Adrenal gland (tissue), 12 donors: Measurements from ENCODE around the gene RALGPS1. TPM values are rescaled to one million over a fixed set of nuclear protein-coding genes. Genes with fewer than 3 reads are reported as not detected.

Experiments
- DNase-seq, 7 donors: peaks; one replicate each; pipeline ENCODE4 v3.0.0-alpha.2; 2019 to 2020
- H3K27ac ChIP-seq, 5 donors: fragments of 200-600 bp; sonication (generic) in 4 of 5; 1 replicate in 3 of 5; 2 replicates in 2 of 5; pipeline versions ENCODE4 v1.5.1 to v1.8.0; 2016 to 2020; ENCODE audit warnings: mild to moderate bottlenecking in 1 of 5
- H3K27me3 ChIP-seq: fragments of 200-600 bp; 2 replicates; pipeline ENCODE4 v1.8.0; 2021
- H3K36me3 ChIP-seq, 2 donors: fragments of 200-600 bp; replicated peaks in 1 of 2; 1 replicate in 1 of 2; 2 replicates in 1 of 2; pipeline versions ENCODE4 v1.5.1 to v1.8.0; 2018 to 2022
- H3K4me1 ChIP-seq, 2 donors: fragments of 200-600 bp; replicated peaks in 1 of 2; 1 replicate in 1 of 2; 2 replicates in 1 of 2; pipeline versions ENCODE4 v1.5.1 to v1.8.0; 2018 to 2021
- H3K4me3 ChIP-seq, 4 donors: fragments of 200-600 bp; sonication (generic) in 3 of 4; one replicate each; pipeline ENCODE4 v1.5.1; 2016 to 2018
- H3K9me3 ChIP-seq, 3 donors: fragments of 200-600 bp; sonication (generic) in 1 of 3; replicated peaks in 1 of 3; 1 replicate in 2 of 3; 2 replicates in 1 of 3; pipeline versions ENCODE4 v1.5.1 to v1.8.0; 2016 to 2021
- CTCF ChIP-seq, 6 experiments: fragments of 450-650 bp in 4 of 6; fragments of 200-600 bp in 2 of 6; sonication (generic) in 1 of 6; IDR thresholded peaks; 1 replicate in 5 of 6; 2 replicates in 1 of 6; pipeline versions ENCODE4 v1.5.1 to v1.8.0; 2016 to 2021; ENCODE audit warnings: antibody characterized with exemption in 6 of 6, mild to moderate bottlenecking in 2 of 6, moderate library complexity in 1 of 6
- POLR2A ChIP-seq, 2 donors: fragments of 450-650 bp; IDR thresholded peaks; one replicate each; pipeline ENCODE4 v1.6.1; 2017; ENCODE audit warnings: antibody characterized with exemption in 2 of 2, mild to moderate bottlenecking in 2 of 2, moderate library complexity in 1 of 2
- WGBS, 4 donors: extraction: QIAGEN DNeasy Blood & Tissue Kit in 2 of 4; methylation state at CpG; one replicate each; pipeline versions ENCODE4 v1.1.5 to v1.1.7; 2013 to 2017; 5-methylcytosine and 5-hydroxymethylcytosine counted together
- intact Hi-C, 2 donors: fragments of 100-400 bp; cut with DNase I; formaldehyde crosslinking; loops; one replicate each; pipeline versions ENCODE4 v1.14.1 to v1.15.0; 2022 to 2023
- polyA plus RNA-seq, 3 donors: library from polyadenylated mRNA; stranded (reverse); fragments of 200-250 nt in 2 of 3; fragments of 350-450 nt in 1 of 3; fragmentation: Illumina TruSeq in 1 of 3; extraction: RNeasy Lipid Tissue Mini Kit (QIAGEN cat#74804) in 1 of 3; gene quantifications; one replicate each; pipeline ENCODE4 v1.2.3, GENCODE V29; 2013 to 2014
- total RNA-seq, 9 donors: library from RNA; depleted of rRNA in 4 of 9; stranded (reverse); fragments of >200 nt in 4 of 9; fragments of 120-200 nt in 1 of 9; fragmentation: NEBNext Ultra II Directional in 1 of 9; extraction: Animal tissue kit (Norgen Biotek cat#: 25700) in 1 of 9; gene quantifications; one replicate each; pipeline versions ENCODE4 v1.1.0 to v1.2.4, GENCODE V29; 2013 to 2023
- donor health status: healthy with polysubstance abuse.
- donor health status: Bipolar disorder and iron deficiency.
- donor health status: DM: yes; HTN: yes; CAD: no.
- donor health status: DM: no; HTN: no; CAD: no.
- donor health status: DM: no; HTN: no; CAD: no.
- donor health status: DM: yes; HTN: yes; CAD: no.

The RALGPS1 gene
- total and polyA plus RNA-seq, 12 donors, result 2.8 to 9.9 (median 5.1) TPM

- Histone ChIP-seq H3K27ac (peak overlapping the region in 3 of 5 donors; percentile 51 to 78 (median 60)), H3K27me3 (no peaks in the 10 kb centered on the region), H3K4me3 (no peak overlapping the region), H3K4me1 (peaks cover 5 to 30% of the 10 kb centered on the region in 2 donors), H3K36me3 (no peaks in the 10 kb centered on the region), H3K9me3 (no peaks in the 10 kb centered on the region)
- intact Hi-C loops, result no loop called here
- TF ChIP-seq CTCF (IDR thresholded peaks at IDR 0.05) (peak; percentile 14 to 57 (median 47)), POLR2A (IDR thresholded peaks at IDR 0.05) (peak in 1 of 2 donors; percentile 66)
- peak; percentile 79 to 97 (median 95) for DNase-seq
- 31 to 39% (median 36%) methylated on average over 4 to 5 of the region's 5 CpGs for WGBS, 4 donors
Observed at GRCh38 chr9:127159325-127159801, 244.8 kb downstream of the RALGPS1 start.

DNA sequence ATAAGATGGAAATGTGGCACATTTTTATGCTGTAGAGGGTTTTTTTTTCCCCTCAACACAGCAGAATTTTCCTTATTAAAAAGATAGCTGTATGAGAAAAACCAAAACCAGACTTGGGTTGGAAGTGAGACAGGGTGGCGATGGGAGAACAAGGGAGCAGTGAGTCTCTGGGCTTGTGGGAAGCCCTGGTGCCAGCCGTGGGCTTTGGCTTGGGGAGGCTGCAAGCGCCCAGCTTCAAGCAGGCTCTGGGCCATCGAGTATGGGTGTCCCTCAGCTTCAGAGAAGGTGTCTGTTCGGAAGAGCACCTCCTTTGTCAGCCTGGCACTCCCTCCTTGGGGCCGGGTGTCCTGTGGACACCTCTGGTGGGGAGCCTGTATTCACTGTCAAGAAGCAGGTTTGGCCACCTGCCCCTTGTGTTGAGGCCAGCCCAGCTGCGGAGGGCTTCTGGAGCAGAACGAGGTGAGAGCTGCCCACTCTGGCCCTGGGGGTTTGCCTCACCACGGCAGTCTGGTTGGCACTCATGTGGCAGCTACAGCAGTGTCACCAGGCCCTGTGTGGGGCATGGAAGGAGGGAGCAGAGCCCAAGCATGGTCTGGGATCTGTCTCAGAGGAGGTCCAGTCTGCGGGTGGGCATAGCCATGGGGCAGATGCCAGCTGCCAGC, 245.5 kb downstream of the RALGPS1 start:
- H3K9me3 ChIP-seq, result no peaks in the 10 kb centered on the region
- H3K4me3 ChIP-seq, result no peak overlapping the region
- intact Hi-C loops, result no loop called here
- TF ChIP-seq POLR2A (IDR thresholded peaks at IDR 0.05) (no peak), CTCF (IDR thresholded peaks at IDR 0.05) (no peak)
- H3K27ac ChIP-seq, result peak overlapping the region in 3 of 5 donors; percentile 51 to 78 (median 60)
- no peaks in the 10 kb centered on the region for H3K27me3 ChIP-seq
- H3K4me1 ChIP-seq, result peaks cover 5 to 26% of the 10 kb centered on the region in 2 donors
- 90 to 95% (median 93%) methylated on average over 4 to 10 of the region's 10 CpGs for WGBS, 4 donors
- H3K36me3 ChIP-seq, result no peaks in the 10 kb centered on the region
- peak in 4 of 7 donors; percentile 5 to 56 (median 19) for DNase-seq

DNA sequence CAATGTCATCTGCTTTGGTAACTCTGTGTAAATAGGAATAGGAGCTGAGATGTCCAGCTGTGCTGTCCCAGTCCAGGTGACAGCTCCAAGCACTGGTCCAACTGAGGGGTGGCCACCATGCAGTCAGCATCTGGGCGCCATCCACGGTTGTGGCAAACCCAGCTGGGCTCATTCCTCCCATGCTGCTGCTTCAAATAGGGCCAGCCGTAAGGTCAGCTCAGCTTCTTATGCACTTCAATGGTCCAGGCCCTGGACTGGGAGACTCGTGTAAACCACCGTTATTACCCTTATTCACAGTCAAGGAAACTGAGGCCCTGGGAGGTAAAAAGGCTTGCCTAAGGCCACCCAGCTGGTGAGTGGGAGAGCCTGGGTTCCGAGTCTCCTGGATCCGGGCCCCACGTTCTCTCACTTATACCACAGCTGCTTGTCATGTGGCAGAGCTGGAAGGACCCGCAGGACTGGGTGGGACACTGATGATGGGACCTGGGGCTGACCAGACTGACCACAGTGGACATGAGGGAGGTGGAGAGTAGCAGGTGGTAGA, 246.6 kb downstream of the RALGPS1 start:
- peak in 4 of 7 donors; percentile 2 to 52 (median 17) for DNase-seq
- TF ChIP-seq POLR2A (IDR thresholded peaks at IDR 0.05) (no peak), CTCF (IDR thresholded peaks at IDR 0.05) (no peak)
- no peak overlapping the region for H3K27ac ChIP-seq
- H3K9me3 ChIP-seq, result no peaks in the 10 kb centered on the region
- H3K36me3 ChIP-seq, result no peaks in the 10 kb centered on the region
- WGBS, 4 donors, result 93 to 99% (median 98%) methylated on average over 8 to 9 of the region's 9 CpGs
- no peaks in the 10 kb centered on the region for H3K27me3 ChIP-seq
- H3K4me1 ChIP-seq, result peaks cover 5 to 21% of the 10 kb centered on the region in 2 donors
- no peak overlapping the region for H3K4me3 ChIP-seq
- intact Hi-C loops, result no loop called here

- no peak for TF ChIP-seq CTCF (IDR thresholded peaks at IDR 0.05)
- no peak for TF ChIP-seq POLR2A (IDR thresholded peaks at IDR 0.05)
- intact Hi-C loops, result no loop called here
- H3K4me1 ChIP-seq, result peaks cover 5 to 21% of the 10 kb centered on the region in 2 donors
- H3K9me3 ChIP-seq, result no peaks in the 10 kb centered on the region
- 72 to 80% (median 77%) methylated on average over 8 to 9 of the region's 9 CpGs for WGBS, 4 donors
- H3K27ac ChIP-seq, result no peak overlapping the region
- no peaks in the 10 kb centered on the region for H3K27me3 ChIP-seq
- H3K4me3 ChIP-seq, result no peak overlapping the region
- DNase-seq, result peak in 3 of 7 donors; percentile 14 to 49 (median 18)
- H3K36me3 ChIP-seq, result no peaks in the 10 kb centered on the region
Observed at GRCh38 chr9:127162046-127162863, 247.7 kb downstream of the RALGPS1 start.
